Body of pancreas (tissue), 4 donors: Measurements from ENCODE around the gene PPARGC1A. TPM values are rescaled to one million over a fixed set of nuclear protein-coding genes. Genes with fewer than 3 reads are reported as not detected.

Experiments
- ATAC-seq: fragments of 150-250 bp; one replicate; pipeline ENCODE4 v1.9.1; 2016
- DNase-seq, 4 donors: peaks; one replicate each; pipeline ENCODE4 v3.0.0-alpha.2; 2019
- H3K27ac ChIP-seq, 4 donors: fragments of 200-600 bp; sonication (generic); 1 replicate in 3 of 4; 2 replicates in 1 of 4; pipeline versions ENCODE4 v1.5.1 to v1.6.1; 2016 to 2019; ENCODE audit warnings: mild to moderate bottlenecking in 1 of 4, mixed read lengths in 1 of 4, moderate library complexity in 1 of 4
- H3K27me3 ChIP-seq, 2 donors: fragments of 200-600 bp; sonication (generic); one replicate each; pipeline ENCODE4 v1.6.0; 2016; ENCODE audit warnings: mild to moderate bottlenecking in 1 of 2
- H3K36me3 ChIP-seq, 2 donors: fragments of 200-600 bp; sonication (generic); replicated peaks in 1 of 2; 2 replicates each; pipeline ENCODE4 v1.5.1; 2016; ENCODE audit warnings: low read depth in 2 of 2; ENCODE audit not compliant: insufficient read depth in 1 of 2
- H3K4me1 ChIP-seq: fragments of 200-600 bp; sonication (generic); one replicate; pipeline ENCODE4 v1.6.0; 2016
- H3K4me3 ChIP-seq, 2 donors: fragments of 200-600 bp; sonication (generic); 1 replicate in 1 of 2; 2 replicates in 1 of 2; pipeline ENCODE4 v1.5.1; 2016 to 2019
- H3K9me3 ChIP-seq, 3 donors: fragments of 200-600 bp; sonication (generic); 1 replicate in 2 of 3; 2 replicates in 1 of 3; pipeline ENCODE4 v1.5.1; 2016
- CTCF ChIP-seq, 7 experiments: fragments of 450-650 bp in 4 of 7; fragments of 200-600 bp in 3 of 7; sonication (generic) in 3 of 7; IDR thresholded peaks; one replicate each; pipeline ENCODE4 v1.5.1; 2016 to 2019; ENCODE audit warnings: antibody characterized with exemption in 7 of 7
- POLR2A ChIP-seq, 3 donors: fragments of 450-650 bp; IDR thresholded peaks; one replicate each; pipeline ENCODE4 v1.6.1; 2016; ENCODE audit warnings: antibody characterized with exemption in 3 of 3, mild to moderate bottlenecking in 2 of 3
- WGBS, 2 donors: methylation state at CpG; one replicate each; pipeline ENCODE4 v1.1.5; 2017; 5-methylcytosine and 5-hydroxymethylcytosine counted together
- intact Hi-C: fragments of 100-400 bp; cut with DNase I; formaldehyde crosslinking; loops from one replicate; pipeline ENCODE4 v1.15.1; 2023
- total RNA-seq, 2 donors: library from RNA; depleted of rRNA; stranded (reverse); fragments of >200 nt; gene quantifications; one replicate each; pipeline ENCODE4 v1.1.0, GENCODE V29; 2016

PPARGC1A gene
- total RNA-seq, 2 donors from 2014 or later: 8.0 to 44.8 TPM

DNA sequence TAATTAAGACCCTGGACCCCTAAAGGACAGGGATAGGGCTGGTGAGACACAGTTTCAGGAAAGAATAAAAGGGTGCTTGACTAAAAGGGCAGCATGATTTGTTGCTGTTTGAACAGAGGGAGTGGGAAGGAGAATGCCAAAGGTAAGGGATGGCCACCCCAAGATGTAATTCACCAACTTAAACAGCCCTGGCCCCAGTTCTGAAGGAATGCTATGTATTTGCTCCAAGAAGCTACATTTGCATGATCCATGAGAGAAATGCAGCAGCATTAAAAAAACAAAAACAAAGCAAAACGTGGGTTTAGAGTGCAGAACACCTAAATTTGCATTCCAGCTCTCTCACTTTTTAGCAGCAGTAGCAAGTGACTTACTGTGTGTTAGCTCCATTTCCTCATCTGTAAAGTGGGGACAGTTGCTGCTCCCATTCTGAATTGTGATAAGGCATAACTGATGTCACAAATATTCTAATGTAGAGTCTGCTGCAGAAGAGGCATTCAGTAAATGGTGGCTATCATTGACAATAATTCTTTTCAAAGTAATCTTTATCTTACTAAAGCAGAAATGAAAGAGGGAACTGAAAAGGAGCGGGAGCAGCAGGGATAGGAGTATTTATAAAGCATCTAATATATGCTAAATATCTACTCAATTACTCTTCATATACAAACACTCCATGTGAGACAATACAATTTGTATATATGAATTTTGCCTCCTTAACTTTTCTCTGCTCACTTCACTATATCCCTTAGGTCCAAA is 115.8 kb downstream of the PPARGC1A start:
- intact Hi-C loops: no loop called here
- WGBS, 2 donors: 46 to 52% methylated on average over 2 of the region's 2 CpGs
- ATAC-seq: no peak
- no peak overlapping the region for H3K4me3 ChIP-seq
- H3K36me3 ChIP-seq: no peaks in the 10 kb centered on the region
- no peak overlapping the region for H3K27ac ChIP-seq
- H3K27me3 ChIP-seq: no peaks in the 10 kb centered on the region
- H3K9me3 ChIP-seq: no peaks in the 10 kb centered on the region
- no peaks in the 10 kb centered on the region for H3K4me1 ChIP-seq
- TF ChIP-seq CTCF (IDR thresholded peaks at IDR 0.05) (no peak), POLR2A (IDR thresholded peaks at IDR 0.05) (no peak)
- no peak for DNase-seq

DNA sequence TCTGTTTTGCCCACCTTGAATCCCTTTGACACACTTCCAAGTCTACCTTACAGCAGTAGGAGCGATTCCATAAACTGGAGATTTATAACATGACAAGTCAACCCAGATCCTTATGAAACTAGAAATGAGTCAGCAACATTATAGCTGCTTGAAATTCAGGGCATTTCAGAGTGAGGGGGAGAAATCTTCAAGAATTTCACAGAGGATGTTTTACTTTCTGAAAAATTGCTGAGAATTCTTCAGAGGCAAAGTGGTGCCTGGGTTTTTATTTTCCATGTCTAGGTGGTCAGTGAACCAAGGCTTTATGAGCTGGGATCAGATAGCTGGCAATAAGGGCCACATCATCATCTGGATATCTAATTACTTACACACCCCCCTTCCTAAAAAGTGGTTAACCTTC is 119.8 kb downstream of the PPARGC1A start:
- DNase-seq (no peak), ATAC-seq (no peak)
- H3K36me3 ChIP-seq: no peaks in the 10 kb centered on the region
- no peaks in the 10 kb centered on the region for H3K9me3 ChIP-seq
- H3K27ac ChIP-seq: no peak overlapping the region
- WGBS, 2 donors: 31 to 43% methylated on average over 1 of the region's 1 CpG
- peaks cover 6% of the 10 kb centered on the region for H3K4me1 ChIP-seq
- H3K4me3 ChIP-seq: no peak overlapping the region
- intact Hi-C loops: no loop called here
- no peak for TF ChIP-seq POLR2A (IDR thresholded peaks at IDR 0.05)
- no peak for TF ChIP-seq CTCF (IDR thresholded peaks at IDR 0.05)
- H3K27me3 ChIP-seq: no peaks in the 10 kb centered on the region

- Histone ChIP-seq H3K27ac (no peak overlapping the region), H3K4me1 (peaks cover 6% of the 10 kb centered on the region), H3K27me3 (no peaks in the 10 kb centered on the region), H3K36me3 (no peaks in the 10 kb centered on the region), H3K9me3 (no peaks in the 10 kb centered on the region), H3K4me3 (no peak overlapping the region)
- intact Hi-C loops: no loop called here
- ATAC-seq: no peak
- TF ChIP-seq POLR2A (IDR thresholded peaks at IDR 0.05) (no peak), CTCF (IDR thresholded peaks at IDR 0.05) (no peak)
- no peak for DNase-seq
Observed at GRCh38 chr4:23769406-23769805, 120.4 kb downstream of the PPARGC1A start.

GRCh38 chr4:23768541-23768940 is 121.3 kb downstream of the PPARGC1A start:
- DNase-seq (no peak), ATAC-seq (no peak)
- H3K36me3 ChIP-seq: no peaks in the 10 kb centered on the region
- TF ChIP-seq POLR2A (IDR thresholded peaks at IDR 0.05): no peak
- TF ChIP-seq CTCF (IDR thresholded peaks at IDR 0.05): no peak
- H3K9me3 ChIP-seq: no peaks in the 10 kb centered on the region
- H3K27ac ChIP-seq: no peak overlapping the region
- no peak overlapping the region for H3K4me3 ChIP-seq
- no peaks in the 10 kb centered on the region for H3K27me3 ChIP-seq
- WGBS, 2 donors: 13 to 14% methylated on average over 1 of the region's 1 CpG
- intact Hi-C loops: no loop called here
- H3K4me1 ChIP-seq: peaks cover 6% of the 10 kb centered on the region

DNA sequence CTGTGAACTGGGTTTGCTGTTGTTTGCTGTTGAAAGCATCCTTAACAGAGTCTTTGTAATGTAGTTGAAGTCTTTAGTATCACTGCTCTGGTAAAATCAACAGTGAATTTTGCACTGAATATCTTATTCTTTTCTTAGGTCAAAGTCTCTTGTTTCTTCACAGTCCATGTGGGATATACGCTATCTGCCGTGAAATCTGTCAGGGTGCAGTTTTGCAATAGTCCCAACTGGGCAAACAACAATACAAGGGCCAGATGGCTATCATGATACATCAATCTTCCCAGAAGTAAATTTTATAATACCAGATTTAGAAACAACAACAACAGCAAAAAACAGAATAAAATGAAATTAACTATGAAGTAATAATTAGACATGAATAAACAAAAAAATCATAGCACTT is 123.5 kb downstream of the PPARGC1A start:
- DNase-seq: no peak
- TF ChIP-seq POLR2A (IDR thresholded peaks at IDR 0.05) (no peak), CTCF (IDR thresholded peaks at IDR 0.05) (no peak)
- Histone ChIP-seq H3K27ac (no peak overlapping the region), H3K36me3 (no peaks in the 10 kb centered on the region), H3K4me1 (peaks cover 6% of the 10 kb centered on the region), H3K27me3 (no peaks in the 10 kb centered on the region), H3K4me3 (no peak overlapping the region), H3K9me3 (no peaks in the 10 kb centered on the region)
- intact Hi-C loops: no loop called here
- no peak for ATAC-seq
- 33 to 34% methylated on average over 2 of the region's 2 CpGs for WGBS, 2 donors
